Measurements from ENCODE around the gene CDK17.
"Not testable (repeated sequence)": the region's sequence is repeated elsewhere in the genome, so short reads cannot be mapped to it uniquely, and the experiment has no call there.

Gene CDK17

GRCh38 chr12:96404696-96405095 is 4.5 kb upstream of the CDK17 start:
- H3K4me3 ChIP-seq (ENCODE audit: control insufficient read depth, low read depth, low read length), result no peak overlapping the region
- DNase-seq (ENCODE audit: low read depth), result peak; percentile 71
- no peak for TF ChIP-seq CTCF (conservative IDR thresholded peaks at IDR 0.05; ENCODE audit: control insufficient read depth, insufficient read depth, low read depth, low read length)

- TF ChIP-seq CTCF (conservative IDR thresholded peaks at IDR 0.05; ENCODE audit: control insufficient read depth, insufficient read depth, low read depth, low read length), result no peak
- no peak overlapping the region for H3K4me3 ChIP-seq (ENCODE audit: control insufficient read depth, low read depth, low read length)
- no peak for DNase-seq (ENCODE audit: low read depth)
Observed at GRCh38 chr12:96403870-96404269, 3.6 kb upstream of the CDK17 start.

GRCh38 chr12:96402522-96402921 is 2.3 kb upstream of the CDK17 start:
- H3K4me3 ChIP-seq (ENCODE audit: control insufficient read depth, low read depth, low read length); DNase-seq (ENCODE audit: low read depth): not testable (repeated sequence)

DNA sequence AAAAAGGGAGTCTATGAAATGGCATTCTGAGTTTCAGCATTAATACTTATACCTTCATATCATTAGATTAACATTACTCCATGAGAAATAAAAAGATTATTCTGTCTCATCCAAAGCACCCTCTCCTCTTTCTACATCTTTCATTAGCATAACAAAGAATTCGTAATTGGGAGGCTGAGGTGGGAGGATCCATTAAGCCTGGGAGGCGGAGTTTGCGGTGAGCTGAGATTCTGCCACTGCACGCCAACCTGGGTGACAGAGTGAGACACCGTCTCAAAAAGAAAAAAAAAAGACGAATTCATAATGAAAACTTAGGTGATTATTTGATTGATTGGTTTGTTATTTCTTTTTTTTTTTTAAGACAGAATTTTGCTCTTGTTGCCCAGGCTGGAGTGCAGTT is 1.8 kb upstream of the CDK17 start:
- no peak for DNase-seq (ENCODE audit: low read depth)
- H3K4me3 ChIP-seq (ENCODE audit: control insufficient read depth, low read depth, low read length), result no peak overlapping the region
- no peak for TF ChIP-seq CTCF (conservative IDR thresholded peaks at IDR 0.05; ENCODE audit: control insufficient read depth, insufficient read depth, low read depth, low read length)

GRCh38 chr12:96401076-96401871 is 1.0 kb upstream of the CDK17 start:
- TF ChIP-seq CTCF (conservative IDR thresholded peaks at IDR 0.05; ENCODE audit: control insufficient read depth, insufficient read depth, low read depth, low read length), result peak; percentile 51
- peak overlapping the region; percentile 74 for H3K4me3 ChIP-seq (ENCODE audit: control insufficient read depth, low read depth, low read length)
- peak; percentile 89 for DNase-seq (ENCODE audit: low read depth)

DNA sequence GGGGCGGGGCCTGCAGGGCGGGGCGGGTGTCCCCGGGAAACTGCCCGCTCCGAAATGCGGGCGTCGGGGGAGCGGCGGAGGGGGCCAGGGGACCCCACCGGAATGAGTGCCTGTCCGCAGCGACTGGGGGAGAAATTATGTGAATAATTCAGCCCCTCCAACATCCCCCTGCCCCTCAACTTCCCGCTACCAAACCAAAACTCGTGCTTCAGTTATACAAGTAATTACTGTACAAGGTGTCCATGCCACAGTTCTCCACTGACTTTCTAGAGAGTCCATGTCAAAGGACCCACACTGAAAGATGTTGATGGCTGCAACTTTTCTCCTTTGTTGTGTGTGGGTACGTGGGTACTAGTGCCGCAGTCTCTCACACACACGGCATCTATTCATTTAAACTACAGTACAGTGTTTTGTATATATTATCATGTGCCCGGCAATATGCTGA is 414 bp upstream of the CDK17 start:
- DNase-seq (ENCODE audit: low read depth), result peak; percentile 44
- TF ChIP-seq CTCF (conservative IDR thresholded peaks at IDR 0.05; ENCODE audit: control insufficient read depth, insufficient read depth, low read depth, low read length), result no peak
- H3K4me3 ChIP-seq (ENCODE audit: control insufficient read depth, low read depth, low read length), result peak overlapping the region; percentile 74

- peak; percentile 75 for DNase-seq (ENCODE audit: low read depth)
- TF ChIP-seq CTCF (conservative IDR thresholded peaks at IDR 0.05; ENCODE audit: control insufficient read depth, insufficient read depth, low read depth, low read length), result peak; percentile 15
Observed at GRCh38 chr12:96399120-96399918, 920 bp downstream of the CDK17 start.

More at GRCh38 chr12:96399120-96399918, 920 bp downstream of the CDK17 start:
- H3K4me3 ChIP-seq (ENCODE audit: control insufficient read depth, low read depth, low read length), result peak overlapping the region; percentile 98
